Pancreas (tissue), 10 donors: ENCODE data around the gene PEA15. TPM values are rescaled to one million over a fixed set of nuclear protein-coding genes. Genes with fewer than 3 reads are reported as not detected.

Experiments
- ATAC-seq, 4 donors: fragments of 200-7000 bp; cut with Tn5 transposase; one replicate each; pipeline versions ENCODE4 v1.8.0 to v1.9.1; 2020; ENCODE audit warnings: mild to moderate bottlenecking in 4 of 4, moderate library complexity in 4 of 4
- DNase-seq, 6 donors: peaks; one replicate each; pipeline ENCODE4 v3.0.0-alpha.2; 2020
- FAIRE-seq: peaks from 2 replicates; lab custom pipeline; 2012; peaks lifted over from hg19 to GRCh38; lab: Jason Lieb, UNC
- H3K27ac ChIP-seq, 4 donors: fragments of 200-600 bp; sonication (generic); 1 replicate in 3 of 4; 2 replicates in 1 of 4; pipeline versions ENCODE4 v1.5.0 to v1.8.0; 2020
- H3K27me3 ChIP-seq, 4 donors: fragments of 200-600 bp; one replicate each; pipeline ENCODE4 v1.8.0; 2021
- H3K36me3 ChIP-seq, 3 donors: fragments of 200-600 bp; sonication (generic) in 1 of 3; one replicate each; pipeline versions ENCODE4 v1.5.0 to v1.8.0; 2020 to 2021
- H3K4me1 ChIP-seq, 3 donors: fragments of 200-600 bp; one replicate each; pipeline ENCODE4 v1.8.0; 2021
- H3K4me3 ChIP-seq, 4 donors: fragments of 200-600 bp; sonication (generic) in 2 of 4; one replicate each; pipeline versions ENCODE4 v1.5.0 to v1.8.0; 2020 to 2021
- H3K9me3 ChIP-seq, 4 donors: fragments of 200-600 bp; one replicate each; pipeline ENCODE4 v1.8.0; 2021
- CTCF ChIP-seq, 4 donors: fragments of 200-600 bp; sonication (generic) in 3 of 4; IDR thresholded peaks; one replicate each; pipeline versions ENCODE4 v1.5.0 to v1.8.0; 2021; ENCODE audit warnings: antibody characterized with exemption in 4 of 4
- WGBS, 2 donors: extraction: QIAGEN DNeasy Blood & Tissue Kit; methylation state at CpG; one replicate each; pipeline ENCODE4 v1.1.7; 2013; 5-methylcytosine and 5-hydroxymethylcytosine counted together
- intact Hi-C, 3 donors: fragments of 100-400 bp; cut with DNase I; formaldehyde crosslinking; loops; one replicate each; pipeline versions ENCODE4 v1.11.1 to v1.14.2; 2022
- polyA plus RNA-seq, 2 donors: library from polyadenylated mRNA; stranded (reverse); fragments of 200-250 nt; gene quantifications; one replicate each; pipeline ENCODE4 v1.2.3, GENCODE V29; 2013
- total RNA-seq, 6 donors: library from RNA; stranded (reverse); fragmentation: NEBNext Ultra II Directional in 4 of 6; extraction: Animal tissue kit (Norgen Biotek cat#: 25700) in 4 of 6; gene quantifications; one replicate each; pipeline versions ENCODE4 v1.2.1 to v1.2.4, GENCODE V29; 2021 to 2023
- donor health status: healthy with polysubstance abuse.
- donor health status: DM: no; HTN: no; CAD: no; lungs with moderate emphysema.
- donor health status: DM: no; HTN: no; CAD: no.
- donor health status: control.
- donor health status: control.
- donor health status: Bipolar disorder and iron deficiency.
- donor health status: DM: yes; HTN: yes; CAD: no.
- donor health status: DM: no; HTN: no; CAD: no.
- donor health status: DM: no; HTN: no; CAD: no.
- donor health status: DM: yes; HTN: yes; CAD: no.

The PEA15 gene
- total and polyA plus RNA-seq, 8 donors, result 15.0 to 52.3 (median 30.7) TPM

DNA sequence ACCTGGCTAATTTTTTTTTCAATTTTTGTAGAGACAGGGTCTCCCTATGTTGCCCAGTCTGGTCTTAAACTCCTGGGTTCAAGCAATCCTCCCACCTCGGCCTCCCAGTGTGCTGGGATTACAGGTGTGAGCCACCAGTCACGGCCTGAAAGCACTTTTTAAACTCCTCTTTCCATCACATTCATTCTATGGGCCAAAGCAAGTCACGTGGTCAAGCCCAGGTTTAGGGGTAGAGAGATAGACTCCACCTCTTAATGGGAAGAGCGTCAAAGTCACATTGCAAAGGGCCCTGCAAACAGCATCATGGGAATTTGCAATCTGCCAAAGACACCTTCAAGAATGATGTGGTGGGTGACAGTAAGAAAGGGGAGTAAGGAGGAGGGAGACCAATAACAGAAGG, 46.6 kb upstream of the PEA15 start:
- 87 to 89% methylated on average over 4 of the region's 4 CpGs for WGBS, 2 donors
- DNase-seq, result no peak
- Histone ChIP-seq H3K4me3 (no peak overlapping the region), H3K27ac (no peak overlapping the region), H3K27me3 (no peaks in the 10 kb centered on the region), H3K4me1 (peaks cover 0 to 5% (median 0%) of the 10 kb centered on the region in 3 donors), H3K36me3 (no peaks in the 10 kb centered on the region), H3K9me3 (no peaks in the 10 kb centered on the region)
- TF ChIP-seq CTCF (IDR thresholded peaks at IDR 0.05), result no peak
- intact Hi-C loops, result no loop called here
- no peak for FAIRE-seq
- no peak for ATAC-seq

- FAIRE-seq (no peak), DNase-seq (no peak), ATAC-seq (peak in 2 of 4 donors; percentile 35 to 52)
- peaks cover 0 to 5% (median 0%) of the 10 kb centered on the region in 3 donors for H3K4me1 ChIP-seq
- TF ChIP-seq CTCF (IDR thresholded peaks at IDR 0.05), result no peak
- H3K4me3 ChIP-seq, result no peak overlapping the region
- no peak overlapping the region for H3K27ac ChIP-seq
- no peaks in the 10 kb centered on the region for H3K27me3 ChIP-seq
- intact Hi-C loops, result no loop called here
- no peaks in the 10 kb centered on the region for H3K36me3 ChIP-seq
- no peaks in the 10 kb centered on the region for H3K9me3 ChIP-seq
Measured at GRCh38 chr1:160159846-160160245, 45.3 kb upstream of the PEA15 start.

DNA sequence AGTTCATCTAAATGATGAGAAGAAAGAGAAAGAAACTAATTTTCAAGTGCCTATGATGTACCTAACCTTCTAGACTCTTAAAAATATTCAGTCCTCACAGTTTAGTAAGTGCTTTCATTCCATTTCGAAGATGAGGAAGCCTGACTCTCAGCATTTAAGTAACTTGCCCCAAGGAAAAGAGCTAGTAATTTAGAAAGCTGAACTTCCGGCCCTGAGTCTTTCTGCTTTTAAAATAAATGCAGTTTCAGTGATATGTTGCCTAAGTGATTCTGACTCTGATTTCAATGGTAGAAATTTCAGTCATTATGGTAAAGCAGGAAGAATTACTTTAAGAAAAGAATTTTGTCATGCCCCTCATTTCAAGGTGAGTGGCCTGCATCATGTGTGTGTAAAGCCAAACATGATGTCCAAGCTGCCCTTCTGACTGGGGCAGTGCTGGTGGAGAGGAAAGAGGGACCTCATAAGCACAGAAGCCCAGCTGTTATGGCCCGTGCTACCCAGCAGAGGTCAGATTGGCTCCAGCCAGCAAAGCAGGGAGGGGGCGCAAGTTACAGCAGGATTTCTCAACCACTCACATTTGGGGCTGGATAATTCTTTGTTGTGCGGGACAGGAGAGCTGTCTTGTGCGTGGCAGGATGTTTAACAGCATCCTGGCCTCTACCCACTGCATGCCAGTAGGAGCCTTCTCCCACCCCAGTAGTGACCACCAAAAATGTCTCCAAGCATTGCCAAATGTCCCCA, 43.0 kb upstream of the PEA15 start:
- intact Hi-C loops, result no loop called here
- Histone ChIP-seq H3K36me3 (no peaks in the 10 kb centered on the region), H3K27me3 (no peaks in the 10 kb centered on the region), H3K4me1 (peaks cover 0 to 5% (median 0%) of the 10 kb centered on the region in 3 donors), H3K27ac (no peak overlapping the region), H3K9me3 (no peaks in the 10 kb centered on the region), H3K4me3 (no peak overlapping the region)
- no peak for TF ChIP-seq CTCF (IDR thresholded peaks at IDR 0.05)
- DNase-seq, result no peak
- no peak for FAIRE-seq
- no peak for ATAC-seq
- 79% methylated on average over 6 of the region's 6 CpGs for WGBS, 2 donors

DNA sequence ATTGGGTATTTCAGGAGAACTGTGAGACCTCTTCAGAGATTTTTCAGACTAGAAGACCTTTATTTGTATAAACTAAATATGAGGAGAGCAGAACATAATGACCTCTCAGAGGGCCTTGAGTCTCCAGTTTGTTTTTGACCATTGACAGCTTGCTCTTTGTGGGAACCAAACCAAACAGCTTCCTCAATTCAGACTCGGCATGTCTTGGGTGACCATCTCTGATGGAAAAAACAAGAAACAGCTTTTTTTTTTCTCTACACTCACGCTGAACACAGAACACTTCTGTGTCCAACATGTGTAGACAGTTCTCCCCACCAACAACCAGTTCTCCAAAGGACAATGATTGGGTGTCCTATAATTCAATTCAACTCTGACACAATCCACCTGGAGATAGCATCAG, 42.3 kb upstream of the PEA15 start:
- Histone ChIP-seq H3K36me3 (no peaks in the 10 kb centered on the region), H3K4me1 (peaks cover 0 to 5% (median 0%) of the 10 kb centered on the region in 3 donors), H3K27ac (no peak overlapping the region), H3K4me3 (no peak overlapping the region), H3K9me3 (no peaks in the 10 kb centered on the region), H3K27me3 (no peaks in the 10 kb centered on the region)
- FAIRE-seq (no peak), DNase-seq (no peak), ATAC-seq (peak in 1 of 4 donors; percentile 43)
- 72 to 85% methylated on average over 2 of the region's 2 CpGs for WGBS, 2 donors
- intact Hi-C loops, result no loop called here
- no peak for TF ChIP-seq CTCF (IDR thresholded peaks at IDR 0.05)

- no peak for TF ChIP-seq CTCF (IDR thresholded peaks at IDR 0.05)
- H3K27ac ChIP-seq, result no peak overlapping the region
- DNase-seq, result no peak
- ATAC-seq, result peak in 2 of 4 donors; percentile 26 to 31
- no peaks in the 10 kb centered on the region for H3K9me3 ChIP-seq
- peaks cover 0 to 5% (median 0%) of the 10 kb centered on the region in 3 donors for H3K4me1 ChIP-seq
- H3K36me3 ChIP-seq, result no peaks in the 10 kb centered on the region
- H3K4me3 ChIP-seq, result no peak overlapping the region
- intact Hi-C loops, result no loop called here
- H3K27me3 ChIP-seq, result no peaks in the 10 kb centered on the region
- FAIRE-seq, result no peak
- 73 to 98% methylated on average over 1 of the region's 1 CpG for WGBS, 2 donors
Measured at GRCh38 chr1:160163615-160164014, 41.6 kb upstream of the PEA15 start.
